Stimulated activated CD4-positive, alpha-beta T cell treated with anti-CD3 and anti-CD28 coated beads, Interleukin-12 subunit alpha, Interleukin-12 subunit beta, amount 100 ng/mL, for 24 hours (primary cell): ENCODE data around the gene CYP2D6.

Experiments used
- DNase-seq, 2 experiments: peaks; one replicate each; pipeline ENCODE4 v3.0.0-alpha.2; 2020; ENCODE audit warnings: low read depth in 2 of 2

CYP2D6 gene

DNA sequence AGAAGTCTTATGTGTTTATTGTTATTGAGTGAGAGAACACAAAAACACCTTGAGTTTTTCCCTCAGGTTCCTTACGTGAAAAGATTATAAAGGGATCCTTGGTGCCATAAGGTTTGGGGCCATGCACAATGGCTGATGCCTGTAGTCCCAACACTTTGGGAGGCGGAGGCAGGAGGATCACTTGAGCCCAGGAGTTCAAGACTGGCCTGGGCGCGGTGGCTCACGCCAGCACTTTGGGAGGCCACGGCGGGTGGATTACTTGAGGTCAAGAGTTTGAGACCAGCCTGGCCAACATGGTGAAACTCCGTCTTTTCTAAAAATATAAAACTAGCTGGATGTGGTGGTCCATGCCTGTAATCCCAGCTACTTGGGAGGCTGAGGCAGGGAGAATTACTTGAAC, 45.7 kb downstream of the CYP2D6 start:
- no peak for DNase-seq

DNA sequence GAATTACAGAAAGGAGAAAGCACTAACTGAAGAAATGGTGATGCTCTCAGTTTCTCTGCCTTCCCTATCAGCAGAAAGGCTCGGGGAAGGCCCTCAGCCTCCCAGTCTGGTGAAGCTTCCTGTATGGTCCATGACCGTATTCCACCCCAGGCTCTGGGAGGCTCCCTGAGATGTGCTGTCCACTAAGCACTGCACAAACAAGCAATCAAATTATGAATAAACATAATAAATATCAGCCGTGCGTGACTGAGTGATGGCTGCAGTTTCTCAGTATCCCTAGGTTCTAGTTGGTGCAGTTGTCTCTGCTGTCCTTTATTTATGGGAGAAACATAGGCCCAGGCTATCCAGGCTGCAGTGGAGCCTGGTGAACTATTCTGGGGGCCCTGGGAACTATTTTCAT, 47.5 kb downstream of the CYP2D6 start:
- DNase-seq: no peak

DNA sequence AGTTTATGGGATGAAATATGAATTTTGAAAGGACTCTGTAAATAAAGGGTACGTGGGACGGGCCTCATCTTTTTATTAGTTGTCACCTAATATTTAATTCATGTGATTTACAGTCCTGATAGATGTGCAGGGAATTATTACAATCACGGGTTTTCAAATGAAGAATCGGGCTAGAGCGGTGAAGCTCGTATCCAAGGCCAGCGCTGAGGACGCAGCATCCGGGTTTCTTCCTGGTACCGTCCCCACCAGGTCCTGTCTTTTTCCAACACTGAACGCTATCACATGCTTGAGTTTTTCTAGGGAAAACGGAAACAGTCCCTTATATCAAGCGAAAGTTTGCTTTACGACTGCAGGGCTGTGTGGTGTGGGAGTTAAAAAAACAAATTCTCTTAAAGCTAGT, 50.3 kb downstream of the CYP2D6 start:
- DNase-seq: no peak

DNA sequence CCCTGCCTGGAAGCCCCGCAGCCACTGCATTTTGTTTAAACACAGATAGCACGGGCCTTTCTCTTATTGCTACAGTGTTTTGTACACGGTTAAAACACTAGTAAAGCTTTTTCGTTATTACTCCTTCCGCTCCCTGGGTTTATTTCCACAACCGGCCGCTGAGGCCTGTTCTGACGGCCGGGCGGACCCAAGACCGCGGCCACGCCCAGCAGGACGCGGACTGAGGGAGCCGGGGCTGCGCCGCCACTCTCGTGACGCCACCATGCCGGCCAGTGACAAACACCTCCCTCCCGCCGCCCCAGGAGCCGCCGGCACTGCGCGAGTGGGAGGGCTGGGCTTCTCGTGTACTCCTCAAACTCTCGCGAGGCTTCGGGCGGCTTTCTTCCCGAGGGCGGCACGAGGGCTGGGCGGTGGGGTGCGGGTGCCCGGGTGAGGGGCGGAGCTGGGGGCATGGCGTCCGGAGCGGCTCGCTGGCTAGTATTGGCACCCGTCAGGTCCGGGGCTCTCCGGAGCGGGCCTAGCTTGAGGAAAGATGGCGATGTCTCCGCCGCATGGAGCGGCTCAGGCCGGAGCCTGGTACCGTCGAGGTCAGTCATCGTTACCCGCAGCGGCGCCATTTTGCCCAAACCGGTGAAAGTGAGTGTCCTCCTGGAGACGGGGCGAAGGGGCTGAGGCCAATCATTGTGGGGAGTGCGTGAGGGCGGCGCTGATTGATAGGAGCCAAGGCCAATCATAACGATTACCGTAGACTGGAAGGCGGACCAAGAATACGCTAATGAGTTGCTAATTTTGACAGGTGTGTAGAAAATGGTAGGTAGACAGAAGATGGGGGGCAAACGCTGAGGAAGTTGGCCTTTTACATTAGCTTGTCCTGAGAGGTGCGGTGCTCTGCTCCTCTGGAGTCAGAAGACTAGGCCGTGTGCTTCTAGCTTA, 51.0 kb downstream of the CYP2D6 start, which contains the start of gene SMDT1:
Gene SMDT1, plus strand, starts transcription at position 382 of the 933 bp plus-strand sequence. Its CDS starts 69 bp downstream, at position 451.
- DNase-seq: peak; percentile 95 to 98

DNA sequence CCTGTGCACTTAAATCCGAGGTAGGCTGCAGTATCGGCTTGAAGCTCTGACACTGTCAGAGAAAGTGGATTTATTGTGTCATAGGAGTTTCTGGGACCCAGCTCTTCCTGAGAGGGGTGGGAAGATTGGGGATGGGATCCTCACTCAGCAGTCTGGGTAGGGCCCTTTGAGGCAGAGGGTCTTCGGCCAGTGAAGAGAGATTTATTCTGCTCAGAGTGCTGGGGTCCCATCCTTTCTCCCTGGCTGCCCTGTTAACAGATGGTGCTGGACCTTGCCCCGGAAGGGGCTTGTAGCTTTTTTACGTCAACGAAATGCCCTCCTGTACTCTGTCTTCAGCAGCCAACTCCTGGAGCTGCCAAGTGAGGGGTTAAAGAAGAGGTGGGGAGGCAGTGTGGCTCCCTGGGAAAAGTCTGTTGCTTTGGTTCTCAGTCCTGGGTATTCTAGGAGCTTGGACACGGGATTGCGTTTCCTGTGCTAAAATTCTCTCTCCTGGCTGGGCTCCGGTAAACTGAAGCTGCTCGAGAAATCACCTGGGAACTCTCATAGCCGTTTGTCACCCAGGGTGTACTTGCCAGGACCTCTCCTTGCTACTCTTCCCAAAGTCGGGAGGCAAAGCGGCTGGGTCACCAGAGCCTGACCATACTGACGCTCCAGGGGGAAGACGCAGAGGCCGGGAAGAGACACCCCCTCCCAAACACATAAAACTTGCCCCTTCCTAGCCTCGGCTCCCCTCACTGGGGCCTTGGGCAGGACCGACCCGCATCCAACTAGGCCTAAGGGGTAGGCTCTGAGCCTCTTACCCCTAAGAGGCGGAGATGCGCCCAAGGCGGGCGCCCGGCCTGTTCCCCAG, 51.9 kb downstream of the CYP2D6 start:
- DNase-seq: no peak

DNA sequence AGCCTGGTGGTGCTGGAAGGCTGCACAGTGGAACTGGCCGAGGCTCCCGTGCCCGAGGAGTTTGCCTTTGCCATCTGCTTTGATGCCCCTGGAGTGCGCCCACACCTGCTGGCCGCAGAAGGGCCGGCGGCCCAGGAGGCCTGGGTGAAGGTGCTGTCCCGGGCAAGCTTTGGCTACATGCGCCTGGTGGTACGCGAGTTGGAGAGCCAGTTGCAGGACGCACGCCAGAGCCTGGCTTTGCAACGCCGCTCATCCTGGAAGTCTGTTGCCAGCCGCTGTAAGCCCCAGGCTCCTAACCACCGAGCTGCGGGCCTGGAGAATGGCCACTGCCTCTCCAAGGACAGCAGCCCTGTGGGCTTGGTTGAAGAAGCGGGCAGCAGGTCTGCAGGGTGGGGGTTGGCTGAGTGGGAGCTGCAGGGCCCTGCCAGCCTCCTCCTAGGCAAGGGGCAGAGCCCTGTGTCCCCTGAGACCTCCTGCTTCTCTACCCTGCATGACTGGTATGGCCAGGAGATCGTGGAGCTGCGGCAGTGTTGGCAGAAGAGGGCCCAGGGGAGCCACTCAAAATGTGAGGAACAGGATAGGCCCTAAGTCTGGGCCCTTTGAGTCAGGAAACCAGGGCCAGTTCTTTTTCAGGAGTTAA, 53.0 kb downstream of the CYP2D6 start:
- DNase-seq: no peak

DNA sequence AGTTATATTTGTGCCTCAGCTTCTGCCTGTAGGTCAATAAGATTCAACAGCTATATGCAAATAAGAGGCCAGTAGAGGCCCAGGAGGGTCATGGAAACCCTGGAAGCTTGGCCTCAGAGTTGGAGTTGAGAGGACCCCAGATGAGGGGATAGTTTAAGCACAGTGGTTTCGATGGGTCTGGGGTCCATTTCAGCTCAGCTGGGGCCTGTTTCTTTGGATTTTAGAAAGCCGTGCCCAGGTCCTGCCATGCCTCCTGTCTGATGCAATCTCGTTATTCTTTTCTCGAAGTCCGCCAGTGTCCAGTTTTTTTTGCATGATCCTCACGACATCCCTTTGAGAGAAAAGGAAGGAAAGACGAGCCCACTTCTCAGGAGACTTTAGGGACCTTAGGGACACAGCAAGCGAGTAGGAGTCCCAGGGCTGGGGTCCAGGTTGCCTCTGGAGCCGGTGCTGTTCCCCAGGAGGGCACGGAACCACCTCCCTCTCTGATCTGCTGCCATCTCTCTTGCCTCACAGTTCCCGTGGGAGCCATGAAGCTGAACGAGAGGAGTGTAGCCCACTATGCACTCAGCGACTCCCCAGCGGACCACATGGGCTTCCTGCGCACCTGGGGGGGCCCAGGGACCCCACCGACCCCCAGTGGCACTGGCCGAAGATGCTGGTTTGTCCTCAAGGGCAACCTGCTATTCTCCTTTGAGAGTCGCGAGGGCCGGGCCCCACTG, 53.7 kb downstream of the CYP2D6 start:
- no peak for DNase-seq
